HG03064 (cell line): Measurements from ENCODE around the gene BLNK.
A peak's percentile ranks its signal among the peaks of the same experiment; 100 is the strongest.
"Not testable (repeated sequence)": the region's sequence is repeated elsewhere in the genome, so short reads cannot be mapped to it uniquely, and the experiment has no call there.

Source experiments
- ATAC-seq: cut with Tn5 transposase; IDR thresholded peaks from one replicate; pipeline ENCODE4 v1.9.1; 2021; ENCODE audit warnings: low read depth; ENCODE audit not compliant: unreplicated experiment

Gene BLNK

GRCh38 chr10:96271016-96271815 lies at the start of gene BLNK:
BLNK (minus strand) TSS chr10:96271569; CDS start chr10:96271398, 171 bp downstream.
- peak; percentile 74 for ATAC-seq

GRCh38 chr10:96319754-96320474 lies 48.5 kb upstream of the BLNK start:
- ATAC-seq, result no peak

- ATAC-seq, result no peak
Measured at GRCh38 chr10:96317067-96317833, 45.9 kb upstream of the BLNK start.

- no peak for ATAC-seq
Measured at GRCh38 chr10:96313344-96313743, 42.0 kb upstream of the BLNK start.

GRCh38 chr10:96311180-96311715 lies 39.9 kb upstream of the BLNK start:
- no peak for ATAC-seq

- no peak for ATAC-seq
Measured at GRCh38 chr10:96310321-96310669, 38.9 kb upstream of the BLNK start.

- no peak for ATAC-seq
Measured at GRCh38 chr10:96309628-96310320, 38.4 kb upstream of the BLNK start.

GRCh38 chr10:96308854-96309253 lies 37.5 kb upstream of the BLNK start:
- ATAC-seq, result not testable (repeated sequence)

- ATAC-seq, result no peak
Measured at GRCh38 chr10:96306516-96306915, 35.1 kb upstream of the BLNK start.

GRCh38 chr10:96305019-96305418 lies 33.6 kb upstream of the BLNK start:
- no peak for ATAC-seq

GRCh38 chr10:96304230-96304629 lies 32.9 kb upstream of the BLNK start, which contains the start of gene DNTT:
DNTT (plus strand) TSS chr10:96304434; CDS start chr10:96304498, 64 bp downstream.
- no peak for ATAC-seq

GRCh38 chr10:96301616-96302015 lies 30.2 kb upstream of the BLNK start:
- no peak for ATAC-seq

- ATAC-seq, result no peak
Measured at GRCh38 chr10:96299383-96299782, 28.0 kb upstream of the BLNK start.

GRCh38 chr10:96298362-96298761 lies 27.0 kb upstream of the BLNK start:
- ATAC-seq, result no peak

GRCh38 chr10:96297486-96297885 lies 26.1 kb upstream of the BLNK start:
- no peak for ATAC-seq

GRCh38 chr10:96295475-96295874 lies 24.1 kb upstream of the BLNK start:
- ATAC-seq, result no peak

- ATAC-seq, result no peak
Measured at GRCh38 chr10:96292971-96293920, 21.9 kb upstream of the BLNK start.

GRCh38 chr10:96290368-96291133 lies 19.2 kb upstream of the BLNK start:
- no peak for ATAC-seq
